ENCODE results near the gene FNIP1. TPM values are rescaled to one million over a fixed set of nuclear protein-coding genes. Genes with fewer than 3 reads are reported as not detected.

The FNIP1 gene
- total RNA-seq: 118 and 123 TPM in 2 replicates

DNA sequence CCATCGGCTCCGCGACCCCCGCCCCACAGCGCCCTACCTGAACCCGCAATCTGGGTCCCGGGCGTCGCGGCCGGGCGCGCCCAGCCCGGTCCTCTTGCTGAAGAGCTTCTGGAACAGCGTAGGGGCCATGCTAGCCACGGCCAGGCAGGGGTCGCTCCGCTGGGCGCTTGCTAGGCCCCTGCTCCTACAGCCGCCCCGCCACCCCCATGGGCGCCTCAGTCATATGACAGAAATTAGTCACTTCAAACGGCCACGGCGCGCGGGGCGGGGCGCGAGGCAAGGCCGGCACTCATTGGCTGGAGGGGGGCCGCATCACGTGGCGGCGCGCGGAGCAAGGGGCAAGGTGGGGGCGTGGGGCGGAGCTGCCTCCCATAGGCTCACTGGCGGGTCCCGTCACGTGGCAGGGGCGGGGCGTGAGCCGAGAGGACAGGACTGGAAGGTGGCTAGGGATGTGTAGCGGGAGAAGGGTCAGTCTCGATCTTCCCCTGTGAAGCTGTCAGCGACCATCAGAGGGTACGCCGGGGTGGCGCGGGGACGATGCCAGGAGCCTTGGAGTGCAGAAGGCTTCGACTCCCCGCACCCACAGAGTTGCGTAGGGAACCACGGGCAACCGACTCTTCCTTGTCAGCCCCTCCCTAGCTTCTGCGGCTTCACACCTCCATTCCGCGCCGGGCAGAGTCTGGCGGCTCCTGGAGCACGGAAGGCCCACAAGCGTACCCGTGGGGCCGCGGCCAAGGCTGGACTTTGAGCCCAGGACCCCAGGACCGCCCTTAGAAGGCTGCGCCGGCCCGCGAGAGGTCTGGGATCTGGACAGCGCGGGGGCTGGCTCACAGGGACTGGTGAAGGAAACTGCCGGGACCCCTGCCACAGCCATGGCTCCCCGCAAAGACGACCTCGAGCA is at the start of gene FNIP1:
Gene FNIP1 (minus strand): TSS at position 225 of the 901 bp plus-strand sequence. CDS start 96 bp downstream, at position 129.

DNA sequence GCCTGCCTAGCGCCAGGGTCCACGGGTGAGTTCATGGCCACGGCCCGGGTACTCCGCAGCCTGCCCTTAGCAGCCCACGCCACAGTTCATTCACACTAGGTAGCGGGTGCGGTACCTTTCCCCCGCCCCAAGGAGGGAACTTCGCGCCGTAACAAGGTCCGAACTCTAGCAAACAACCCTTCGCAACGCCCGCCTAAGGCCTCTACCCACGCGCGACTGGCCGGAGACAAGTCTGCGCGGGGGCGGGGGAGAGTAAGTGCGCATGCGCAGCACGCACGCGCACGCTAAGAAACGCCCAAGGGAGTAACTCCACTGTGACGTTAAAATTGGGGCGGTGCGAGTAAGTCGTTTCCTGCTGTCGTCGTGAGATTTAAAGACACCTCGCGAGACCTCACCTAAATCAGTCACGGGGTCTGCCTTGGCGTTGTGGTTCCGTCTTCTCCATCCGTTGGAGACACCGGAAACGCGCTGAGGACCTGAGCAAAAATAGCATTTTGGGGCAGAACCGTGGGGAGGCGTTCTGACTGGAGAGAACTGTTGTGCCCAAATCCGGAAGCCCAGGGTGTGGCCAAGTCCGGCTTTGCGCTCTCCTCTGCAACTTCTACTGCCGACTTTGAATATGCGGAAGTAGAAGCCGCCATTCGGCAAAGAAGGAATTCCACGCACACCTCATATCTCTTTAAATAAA is 161.7 kb downstream of the FNIP1 start, which contains the start of gene RAPGEF6:
Gene RAPGEF6 (minus strand): TSS at position 234 of the 688 bp plus-strand sequence. CDS start 199 bp downstream, at position 35.

Other genes with a start within 250 kb of the FNIP1 start
- gene RAPGEF6, start 161.8 kb downstream of the FNIP1 start, total RNA-seq: 23.1 and 28.9 TPM in 2 replicates
- not detected in 2 replicates for gene MEIKIN, start 148.6 kb upstream of the FNIP1 start, total RNA-seq
- under 0.01 and 0.32 TPM in 2 replicates for gene ACSL6, start 214.6 kb upstream of the FNIP1 start, total RNA-seq